ENCODE results near the gene OOSP4B.

Gene OOSP4B

GRCh38 chr11:60005360-60005759 lies 11.6 kb upstream of the OOSP4B start:
- TF ChIP-seq NFIC (IDR thresholded peaks at IDR 0.05) (no peak), CEBPB (IDR thresholded peaks at IDR 0.05) (no peak), YY1 (IDR thresholded peaks at IDR 0.05; ENCODE audit: low read depth) (no peak), USF1 (IDR thresholded peaks at IDR 0.05) (no peak), MAX (IDR thresholded peaks at IDR 0.05) (no peak), FOXM1 (IDR thresholded peaks at IDR 0.05; ENCODE audit: borderline replicate concordance, low read depth) (no peak), TCF12 (IDR thresholded peaks at IDR 0.05; ENCODE audit: low read depth) (no peak), RAD21 (IDR thresholded peaks at IDR 0.05; ENCODE audit: low read depth) (no peak), EP300 (IDR thresholded peaks at IDR 0.05; ENCODE audit: borderline replicate concordance) (no peak), TEAD4 (IDR thresholded peaks at IDR 0.05) (no peak), EGR1 (IDR thresholded peaks at IDR 0.05) (no peak), ZBTB7A (IDR thresholded peaks at IDR 0.05; ENCODE audit: low read depth) (no peak), TAF1 (IDR thresholded peaks at IDR 0.05; ENCODE audit: low read depth) (no peak), REST (IDR thresholded peaks at IDR 0.05; ENCODE audit: low read depth) (no peak), CREB1 (IDR thresholded peaks at IDR 0.05; ENCODE audit: low read depth) (no peak)

GRCh38 chr11:60018058-60018457 lies 1.1 kb downstream of the OOSP4B start:
- TF ChIP-seq MAX (IDR thresholded peaks at IDR 0.05) (no peak), CREB1 (IDR thresholded peaks at IDR 0.05; ENCODE audit: low read depth) (no peak), REST (IDR thresholded peaks at IDR 0.05; ENCODE audit: low read depth) (no peak), TEAD4 (IDR thresholded peaks at IDR 0.05) (no peak), ZBTB7A (IDR thresholded peaks at IDR 0.05; ENCODE audit: low read depth) (no peak), CEBPB (IDR thresholded peaks at IDR 0.05) (no peak), EP300 (IDR thresholded peaks at IDR 0.05; ENCODE audit: borderline replicate concordance) (no peak), EGR1 (IDR thresholded peaks at IDR 0.05) (no peak), USF1 (IDR thresholded peaks at IDR 0.05) (no peak)

- TF ChIP-seq YY1 (IDR thresholded peaks at IDR 0.05; ENCODE audit: low read depth) (no peak), NFIC (IDR thresholded peaks at IDR 0.05) (no peak), CREB1 (IDR thresholded peaks at IDR 0.05; ENCODE audit: low read depth) (no peak), MAX (IDR thresholded peaks at IDR 0.05) (no peak), EGR1 (IDR thresholded peaks at IDR 0.05) (no peak), TEAD4 (IDR thresholded peaks at IDR 0.05) (no peak), ZBTB7A (IDR thresholded peaks at IDR 0.05; ENCODE audit: low read depth) (no peak), USF1 (IDR thresholded peaks at IDR 0.05) (no peak)
Measured at GRCh38 chr11:60029015-60029632, 12.1 kb downstream of the OOSP4B start.

GRCh38 chr11:60040109-60040508 lies 23.1 kb downstream of the OOSP4B start, which contains the start of gene OOSP2:
TSS of gene OOSP2 (plus strand) at chr11:60040409. CDS start at chr11:60040460, 51 bp downstream.
- no peak for TF ChIP-seq USF1 (IDR thresholded peaks at IDR 0.05)

GRCh38 chr11:60056349-60056969 lies 39.5 kb downstream of the OOSP4B start, which contains the start of gene MS4A3:
TSS of gene MS4A3 (plus strand) at chr11:60056665. CDS start at chr11:60061161, 4,496 bp downstream.
- TF ChIP-seq TCF12 (IDR thresholded peaks at IDR 0.05; ENCODE audit: low read depth) (no peak), ZBTB7A (IDR thresholded peaks at IDR 0.05; ENCODE audit: low read depth) (no peak), FOXM1 (IDR thresholded peaks at IDR 0.05; ENCODE audit: borderline replicate concordance, low read depth) (no peak), EGR1 (IDR thresholded peaks at IDR 0.05) (no peak), USF1 (IDR thresholded peaks at IDR 0.05) (no peak), CREB1 (IDR thresholded peaks at IDR 0.05; ENCODE audit: low read depth) (no peak), RAD21 (IDR thresholded peaks at IDR 0.05; ENCODE audit: low read depth) (no peak), CEBPB (IDR thresholded peaks at IDR 0.05) (no peak), TEAD4 (IDR thresholded peaks at IDR 0.05) (no peak), REST (IDR thresholded peaks at IDR 0.05; ENCODE audit: low read depth) (no peak), YY1 (IDR thresholded peaks at IDR 0.05; ENCODE audit: low read depth) (no peak), NFIC (IDR thresholded peaks at IDR 0.05) (no peak), TAF1 (IDR thresholded peaks at IDR 0.05; ENCODE audit: low read depth) (no peak), EP300 (IDR thresholded peaks at IDR 0.05; ENCODE audit: borderline replicate concordance) (no peak)
